ELR (cell line): ENCODE measurements around the gene ABTB2.

Experiments
- DNase-seq: peaks from one replicate; pipeline ENCODE4 v3.0.0-alpha.2; 2015; ENCODE audit warnings: low read depth

ABTB2 gene

GRCh38 chr11:34314936-34315335 is 42.9 kb downstream of the ABTB2 start:
- no peak for DNase-seq

DNA sequence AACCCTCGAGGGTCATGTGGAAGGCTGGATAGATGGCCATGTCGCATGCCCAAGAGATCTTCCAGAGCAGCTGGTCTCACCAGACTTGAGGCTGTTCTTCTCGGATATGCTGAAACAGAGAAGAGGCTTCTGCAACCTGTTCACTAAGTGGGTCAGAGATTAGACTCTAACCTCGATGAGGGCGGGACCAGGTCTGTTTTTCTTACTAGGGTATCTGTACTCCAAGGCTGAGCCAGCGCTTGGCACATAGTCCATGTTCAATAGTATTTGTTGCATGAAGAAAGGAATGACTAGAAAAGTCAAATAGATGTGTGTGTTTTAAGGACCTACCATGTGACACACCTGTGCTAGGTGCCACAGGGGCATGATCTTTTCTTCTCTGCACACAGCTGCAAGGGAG is 43.6 kb downstream of the ABTB2 start:
- DNase-seq: no peak

GRCh38 chr11:34313099-34313517 is 44.7 kb downstream of the ABTB2 start:
- no peak for DNase-seq

DNA sequence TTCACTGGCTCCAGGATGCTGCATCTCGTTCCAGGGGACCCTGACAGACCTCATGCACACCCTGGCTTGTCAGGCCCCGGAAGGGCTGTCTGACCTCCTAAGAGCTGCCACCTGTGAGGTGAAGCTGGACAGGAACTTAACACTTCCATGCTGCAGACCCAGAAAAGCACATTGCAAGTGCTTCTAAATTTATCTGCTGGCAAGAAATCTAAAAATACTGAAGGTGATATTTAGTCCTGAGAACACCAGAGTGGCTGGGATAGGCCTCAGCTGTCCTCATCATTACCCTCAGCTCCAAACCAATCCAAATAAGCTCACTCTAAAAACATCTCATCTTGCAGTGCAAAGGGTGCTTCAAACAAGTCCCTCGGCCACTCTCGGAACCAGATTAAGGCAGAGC is 46.7 kb downstream of the ABTB2 start:
- no peak for DNase-seq

DNA sequence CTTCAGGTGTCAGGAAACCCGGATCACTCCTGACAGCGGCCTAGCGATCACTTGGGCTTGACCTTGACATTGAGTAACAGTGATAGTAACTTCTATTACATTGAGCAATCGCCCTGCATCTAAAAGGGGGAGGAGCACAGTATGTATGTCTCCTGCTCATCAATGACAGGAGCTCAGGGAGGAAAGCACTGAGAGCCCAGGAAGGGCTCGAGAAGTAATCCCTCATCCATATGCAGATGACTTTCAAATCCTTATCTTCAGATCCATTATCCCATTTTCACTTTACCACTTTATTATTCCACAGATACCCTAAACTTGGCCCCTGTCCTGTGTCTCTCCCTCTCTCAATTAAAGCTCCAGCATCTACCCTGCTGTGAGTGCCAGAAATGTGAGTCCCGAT is 47.8 kb downstream of the ABTB2 start:
- DNase-seq: no peak

- DNase-seq: peak; percentile 6
Measured at GRCh38 chr11:34308913-34309585, 48.8 kb downstream of the ABTB2 start.

DNA sequence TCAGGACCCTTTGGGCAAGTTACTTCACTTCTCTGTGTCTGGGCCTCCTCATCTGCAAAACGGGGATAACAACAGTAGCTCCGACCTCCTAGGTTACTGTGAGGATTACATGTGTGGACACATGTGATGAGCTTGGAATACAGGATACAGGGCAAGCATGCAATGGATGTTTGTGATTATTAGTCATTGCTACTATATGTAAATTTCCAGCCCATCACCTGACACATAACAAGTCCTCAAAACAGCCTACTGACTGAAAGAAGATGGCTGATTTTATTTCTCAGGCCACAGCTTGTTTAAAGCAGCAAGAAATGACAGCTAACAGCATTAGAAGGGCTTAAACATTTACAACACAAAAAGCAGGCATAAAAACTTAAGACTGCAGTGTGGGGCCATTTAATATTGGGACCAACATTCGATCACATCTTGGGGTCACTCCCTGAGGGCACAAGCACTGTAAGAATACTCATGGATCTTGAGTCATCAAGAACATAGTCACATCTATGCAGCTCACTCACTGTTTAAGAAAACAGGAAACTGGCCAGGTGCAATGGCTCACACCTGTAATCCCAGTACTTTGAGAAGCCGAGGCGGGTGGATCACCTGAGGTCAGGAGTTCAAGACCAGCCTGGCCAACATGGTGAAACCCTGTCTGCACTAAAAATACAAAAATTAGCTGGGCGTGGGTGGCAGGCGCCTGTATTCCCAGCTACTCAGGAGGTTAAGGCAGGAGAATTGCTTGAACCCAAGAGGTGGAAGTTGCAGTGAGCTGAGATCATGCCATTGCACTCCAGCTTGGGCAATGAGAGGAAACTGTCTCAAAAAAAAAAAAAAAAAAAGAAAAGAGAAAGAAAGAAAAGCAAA is 49.5 kb downstream of the ABTB2 start:
- DNase-seq: peak; percentile 62

DNA sequence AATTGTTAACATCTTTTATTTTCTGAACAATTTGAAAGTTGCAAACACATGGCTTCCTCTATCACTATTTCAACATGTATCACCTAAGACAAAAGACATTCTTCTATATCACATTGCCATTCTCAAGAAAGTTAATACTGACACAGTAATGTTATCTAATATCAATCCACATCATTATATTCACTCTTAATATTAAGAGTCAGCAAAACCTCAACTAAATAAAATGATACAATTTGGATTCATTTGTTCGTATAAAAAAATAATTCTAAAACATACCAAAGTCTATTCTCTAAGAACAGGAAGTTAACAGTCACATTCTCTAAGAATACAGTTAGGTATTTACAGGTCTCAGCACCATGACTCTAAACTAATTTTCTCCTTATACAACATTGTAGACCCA is 52.0 kb downstream of the ABTB2 start:
- no peak for DNase-seq

GRCh38 chr11:34305193-34305592 is 52.6 kb downstream of the ABTB2 start:
- no peak for DNase-seq

- DNase-seq: no peak
Measured at GRCh38 chr11:34303028-34303570, 54.7 kb downstream of the ABTB2 start.

DNA sequence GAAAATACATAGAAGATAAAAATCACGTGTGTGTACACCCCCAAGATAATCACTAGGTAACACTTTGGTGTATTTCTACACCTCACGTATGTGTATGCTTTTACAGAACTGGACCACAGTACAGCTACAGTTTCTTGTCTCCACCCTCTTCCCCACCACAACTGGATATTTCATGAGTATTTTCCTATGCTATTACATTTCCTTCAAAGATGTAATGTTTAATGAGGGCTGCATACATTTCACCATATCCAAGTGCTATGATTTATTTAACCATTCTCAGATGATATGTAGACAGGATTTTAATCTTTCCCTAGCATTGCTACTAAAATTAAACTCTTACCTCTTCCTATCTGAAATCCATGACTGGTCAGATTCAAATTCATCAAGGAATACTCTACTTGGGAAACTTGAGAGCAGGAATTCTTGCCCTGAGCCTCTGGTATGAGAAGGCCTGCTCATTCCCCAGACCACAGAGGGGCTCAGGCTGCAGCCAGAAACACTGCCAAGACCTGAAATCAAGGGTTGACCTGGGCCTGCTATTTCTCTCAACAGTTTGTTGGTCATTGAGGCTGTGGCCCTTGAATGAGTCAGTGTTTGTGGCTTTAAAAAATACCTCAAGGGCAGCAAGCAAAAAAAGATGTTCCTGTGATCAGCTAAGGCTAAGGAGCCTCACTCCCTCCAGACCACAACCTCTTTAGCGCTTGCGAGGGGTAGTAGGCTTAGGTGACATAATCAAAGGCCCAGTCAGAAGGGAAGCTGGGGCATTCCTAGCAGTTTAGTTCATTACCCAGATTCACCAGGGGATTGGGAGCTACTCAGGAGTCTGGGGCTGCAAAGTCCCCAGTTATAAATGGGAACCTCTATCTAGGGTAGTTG is 55.5 kb downstream of the ABTB2 start:
- peak; percentile 97 for DNase-seq

GRCh38 chr11:34300926-34301295 is 56.9 kb downstream of the ABTB2 start:
- DNase-seq: no peak

GRCh38 chr11:34300026-34300925 is 57.5 kb downstream of the ABTB2 start:
- no peak for DNase-seq

GRCh38 chr11:34299284-34299972 is 58.4 kb downstream of the ABTB2 start:
- DNase-seq: no peak

DNA sequence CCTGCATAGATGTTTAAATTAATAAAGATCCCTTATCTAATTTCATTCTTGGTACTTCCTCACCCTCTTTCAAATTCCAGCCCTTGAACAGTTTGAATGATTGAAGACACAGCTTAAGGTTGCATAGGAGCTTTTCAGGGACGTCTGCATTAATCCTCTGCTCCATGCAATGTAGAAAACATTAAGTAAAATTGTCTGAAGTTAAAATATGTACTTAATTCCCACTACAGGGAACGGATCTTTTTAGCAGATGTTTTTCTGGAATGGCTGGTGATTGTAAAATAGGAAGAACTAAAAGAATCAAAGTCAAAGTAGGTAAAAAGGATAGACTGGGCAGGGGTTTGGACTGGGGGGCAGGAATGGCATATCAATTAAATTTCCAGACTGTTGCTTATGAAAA is 58.9 kb downstream of the ABTB2 start:
- DNase-seq: no peak

DNA sequence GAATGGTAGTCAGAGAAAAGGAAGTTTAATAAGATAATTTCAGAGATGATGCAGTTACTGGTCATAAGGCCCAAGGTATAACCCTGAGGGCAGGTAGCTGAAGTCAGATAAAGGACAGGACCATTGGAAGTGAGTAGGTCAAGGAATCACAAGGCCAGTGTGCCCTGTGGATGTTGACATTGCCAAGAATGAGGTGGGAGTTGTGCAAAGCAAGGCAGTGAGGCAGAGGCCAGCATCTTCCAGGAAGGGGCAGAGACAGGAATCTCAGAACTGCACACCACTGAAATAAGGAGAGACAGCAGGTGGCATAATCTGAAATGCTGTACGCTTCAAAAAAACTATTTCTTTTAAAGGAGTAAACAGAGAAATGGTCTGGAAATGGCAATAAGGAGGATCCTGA is 61.4 kb downstream of the ABTB2 start:
- no peak for DNase-seq

DNA sequence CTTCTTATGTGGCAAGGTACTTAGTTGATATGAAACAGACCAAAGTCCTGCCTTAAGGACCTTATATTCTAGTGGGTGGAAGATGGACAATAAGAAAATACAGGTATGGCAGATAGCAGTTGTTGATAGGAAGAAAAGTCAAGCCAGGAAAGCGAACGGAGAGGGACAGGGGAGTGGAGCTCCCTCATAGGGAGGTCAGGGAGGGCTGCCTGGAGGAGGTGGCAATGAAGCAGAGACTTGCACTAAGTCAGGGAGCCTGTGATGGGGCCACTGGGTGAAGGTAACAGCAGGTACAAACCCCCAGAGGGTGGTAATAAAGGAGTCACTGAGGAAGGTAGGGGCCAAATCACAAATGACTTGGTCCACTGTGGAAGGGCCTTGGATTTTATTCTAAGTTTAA is 65.3 kb downstream of the ABTB2 start:
- DNase-seq: no peak

DNA sequence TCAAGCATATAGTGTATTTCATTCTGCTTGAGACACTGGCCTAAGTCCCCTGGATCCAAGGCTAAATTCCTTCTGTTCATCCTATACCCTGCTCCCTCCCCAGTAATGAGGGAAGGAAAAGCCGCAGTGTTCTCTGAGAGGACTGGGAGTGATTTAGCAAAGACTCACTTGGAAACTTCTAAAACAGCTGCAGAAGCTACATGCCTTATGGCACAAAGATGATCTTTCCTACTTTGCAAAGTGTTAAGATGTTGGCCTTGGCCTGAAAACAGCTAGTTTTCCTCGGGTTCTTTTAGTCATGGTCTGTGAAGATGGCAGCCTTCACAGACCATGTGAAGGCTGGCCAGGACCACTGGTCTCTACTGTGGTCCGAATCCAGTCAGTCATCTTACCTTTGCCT is 65.7 kb downstream of the ABTB2 start:
- no peak for DNase-seq

GRCh38 chr11:34290926-34291325 is 66.9 kb downstream of the ABTB2 start:
- no peak for DNase-seq

DNA sequence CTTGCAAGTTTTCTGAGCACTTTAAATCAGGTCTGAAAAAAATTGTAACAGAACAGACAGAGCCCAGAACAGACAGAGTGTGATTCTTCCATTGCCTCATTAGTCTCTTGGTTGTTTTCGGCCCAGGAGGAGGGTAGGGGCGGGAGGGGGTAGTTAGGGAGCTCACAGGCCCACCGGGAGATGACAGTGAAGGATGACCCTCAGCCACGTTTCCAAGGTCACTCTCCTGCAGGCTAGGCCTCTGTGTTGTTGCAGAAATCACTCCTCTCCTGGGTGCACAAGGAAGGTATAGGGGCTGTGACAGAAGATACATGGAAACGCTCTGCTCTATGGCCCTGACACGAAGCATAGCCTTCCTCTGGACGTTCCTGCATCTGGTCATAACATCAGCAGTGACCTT is 69.3 kb downstream of the ABTB2 start:
- no peak for DNase-seq
